CD4-positive, alpha-beta T cell treated with Interleukin-17A for 4 hours (primary cell): ENCODE data around the gene GSDME.
"Not testable (repeated sequence)": the region's sequence is repeated elsewhere in the genome, so short reads cannot be mapped to it uniquely, and the experiment has no call there.

Experiments
- DNase-seq: peaks from one replicate; pipeline ENCODE4 v3.0.0-alpha.2; 2020; ENCODE audit warnings: mixed read lengths

The GSDME gene

GRCh38 chr7:24757353-24758275 is at the start of gene GSDME:
GSDME (minus strand) TSS chr7:24757464; CDS start chr7:24749774, 7,690 bp downstream.
- peak; percentile 39 for DNase-seq

DNA sequence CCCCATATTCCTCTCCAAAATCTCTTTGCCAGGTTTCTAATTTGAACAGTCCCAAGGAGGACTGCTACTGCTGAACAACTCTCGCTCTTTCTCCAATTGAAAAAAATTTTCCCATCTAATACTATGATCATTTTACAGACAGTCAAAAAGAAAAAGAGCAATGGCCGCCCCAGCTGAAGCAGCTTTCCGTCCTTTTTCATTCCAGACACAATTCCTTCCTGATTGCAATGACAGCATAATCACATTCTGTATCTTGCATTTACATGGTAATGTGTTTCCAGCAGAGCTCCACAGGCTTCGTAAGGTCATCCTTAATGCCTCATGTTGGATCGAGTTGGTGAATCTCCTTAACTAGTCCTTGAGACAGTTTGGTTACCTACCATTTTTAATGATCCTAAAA is 45.0 kb upstream of the GSDME start:
- no peak for DNase-seq

GRCh38 chr7:24801883-24802282 is 44.6 kb upstream of the GSDME start:
- DNase-seq = no peak

GRCh38 chr7:24800667-24801066 is 43.4 kb upstream of the GSDME start:
- no peak for DNase-seq

DNA sequence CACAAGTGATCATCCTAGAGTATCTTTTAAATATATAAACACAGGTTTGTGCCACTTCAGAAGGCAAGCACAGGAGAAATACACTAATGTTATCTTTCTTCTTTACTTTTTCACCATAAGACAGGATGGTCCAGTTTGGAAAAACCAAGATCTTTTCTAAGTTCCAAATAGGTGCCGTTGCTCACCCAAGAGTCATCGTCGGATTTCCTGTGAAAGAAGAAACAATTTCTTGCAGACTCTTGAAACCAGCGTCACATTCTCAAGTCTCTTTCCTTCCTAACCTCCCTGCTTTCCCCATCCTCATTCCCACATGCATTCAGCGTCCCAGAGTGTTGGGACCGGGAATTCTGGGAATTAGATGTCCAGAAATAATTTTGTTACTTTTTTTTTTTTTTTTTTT is 42.8 kb upstream of the GSDME start:
- DNase-seq = no peak

- no peak for DNase-seq
Measured at GRCh38 chr7:24799506-24799905, 42.2 kb upstream of the GSDME start.

DNA sequence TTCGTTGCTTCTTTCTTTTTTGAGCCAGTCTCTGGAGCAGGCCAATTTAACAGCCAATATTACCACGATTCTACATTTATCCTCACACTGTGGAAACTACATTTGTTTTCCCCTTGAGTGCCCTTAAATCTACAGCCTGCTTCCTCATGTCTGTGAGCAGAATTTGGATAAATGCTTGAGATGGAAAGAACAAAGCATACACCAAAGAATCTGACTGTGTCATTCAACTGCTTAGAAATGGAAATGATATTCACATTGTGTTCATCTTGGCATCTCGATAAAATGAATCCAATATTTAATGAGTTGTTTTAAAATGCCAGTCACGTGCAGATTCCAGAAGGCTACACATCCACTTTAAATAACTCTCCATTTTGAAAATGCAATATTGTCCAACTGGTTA is 41.0 kb upstream of the GSDME start:
- no peak for DNase-seq

- no peak for DNase-seq
Measured at GRCh38 chr7:24797270-24797669, 40.0 kb upstream of the GSDME start.

DNA sequence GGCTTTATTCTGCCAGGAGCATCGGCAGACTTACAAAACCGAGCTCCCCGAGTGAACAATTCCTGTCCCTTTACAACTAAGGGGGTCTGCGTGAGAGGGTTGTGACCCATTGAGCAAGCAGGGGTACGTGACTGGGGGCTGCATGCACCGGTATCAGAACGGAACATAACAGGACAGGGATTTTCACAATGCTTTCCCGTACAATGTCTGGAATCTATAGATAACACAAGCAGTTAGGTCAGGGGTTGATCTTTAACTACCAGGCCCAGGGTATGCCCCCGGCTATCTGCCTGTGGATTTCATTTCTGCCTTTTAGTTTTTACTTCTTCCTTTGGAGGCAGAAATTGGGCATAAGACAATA is 38.1 kb upstream of the GSDME start:
- DNase-seq = no peak

GRCh38 chr7:24794751-24795406 is 37.6 kb upstream of the GSDME start:
- DNase-seq = not testable (repeated sequence)

DNA sequence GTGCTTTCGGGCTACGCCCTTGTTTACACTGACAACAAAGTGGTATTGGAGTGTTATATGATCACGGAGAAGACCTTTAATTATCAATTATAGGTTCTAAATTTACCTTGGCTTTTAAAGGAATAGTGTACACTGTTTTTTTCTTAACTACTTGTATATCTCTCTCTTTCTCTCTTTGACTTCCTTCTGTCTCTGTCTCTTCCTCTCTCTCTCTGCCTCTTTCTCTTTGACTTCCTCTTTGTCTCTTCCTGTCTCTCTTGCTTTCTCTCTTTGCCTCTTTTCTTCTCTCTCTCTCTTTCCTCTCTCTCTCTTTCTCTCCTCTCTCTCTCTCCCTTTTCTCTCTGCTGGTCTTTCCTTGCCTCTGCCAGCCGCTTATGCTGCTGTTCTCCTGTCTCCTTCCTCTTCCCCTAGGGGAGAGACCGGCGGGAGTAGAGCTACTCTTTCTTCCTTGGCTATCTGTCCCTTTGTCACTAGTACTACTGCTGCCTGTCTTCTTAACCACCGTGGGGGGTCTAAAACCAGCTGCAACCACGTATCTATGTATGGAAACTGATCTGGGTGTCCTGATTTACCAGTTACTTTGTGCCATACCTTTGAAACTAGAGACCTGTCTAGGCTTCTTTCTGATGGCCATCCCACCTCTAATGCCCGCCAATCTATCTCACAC is 36.9 kb upstream of the GSDME start:
- DNase-seq = no peak

DNA sequence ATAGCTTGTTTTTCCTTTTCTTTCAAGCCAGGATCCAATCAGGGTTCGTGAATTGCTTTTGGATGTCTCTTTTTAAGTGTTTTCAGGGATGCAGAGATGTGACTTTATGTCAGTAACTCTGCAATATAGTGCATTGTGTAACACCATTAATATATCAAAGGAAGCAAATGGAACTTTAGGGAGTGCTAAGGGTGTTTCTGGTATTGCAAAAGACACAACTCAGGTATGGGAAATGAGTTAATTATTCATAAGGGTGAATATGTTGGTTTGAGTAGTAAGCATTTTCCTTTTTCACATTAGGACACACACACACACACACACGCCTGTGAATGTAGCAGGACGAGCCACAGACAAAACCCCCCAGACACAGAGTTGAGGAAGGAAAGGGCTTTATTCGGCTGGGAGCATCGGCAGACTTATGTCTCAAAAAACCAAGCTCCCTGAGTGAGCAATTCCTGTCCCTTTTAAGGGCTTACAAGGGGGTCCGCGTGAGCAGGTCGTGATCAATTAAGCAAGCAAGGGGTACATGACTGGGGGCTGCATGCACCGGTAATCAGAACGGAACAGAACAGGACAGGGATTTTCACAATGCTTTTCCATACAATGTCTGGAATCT is 31.8 kb upstream of the GSDME start:
- no peak for DNase-seq

GRCh38 chr7:24788075-24788474 is 30.8 kb upstream of the GSDME start:
- no peak for DNase-seq

- no peak for DNase-seq
Measured at GRCh38 chr7:24786941-24787340, 29.7 kb upstream of the GSDME start.

GRCh38 chr7:24786306-24786705 is 29.0 kb upstream of the GSDME start:
- no peak for DNase-seq

- no peak for DNase-seq
Measured at GRCh38 chr7:24784277-24784676, 27.0 kb upstream of the GSDME start.

- DNase-seq = no peak
Measured at GRCh38 chr7:24783698-24784097, 26.4 kb upstream of the GSDME start.

GRCh38 chr7:24781106-24781505 is 23.8 kb upstream of the GSDME start:
- DNase-seq = no peak

DNA sequence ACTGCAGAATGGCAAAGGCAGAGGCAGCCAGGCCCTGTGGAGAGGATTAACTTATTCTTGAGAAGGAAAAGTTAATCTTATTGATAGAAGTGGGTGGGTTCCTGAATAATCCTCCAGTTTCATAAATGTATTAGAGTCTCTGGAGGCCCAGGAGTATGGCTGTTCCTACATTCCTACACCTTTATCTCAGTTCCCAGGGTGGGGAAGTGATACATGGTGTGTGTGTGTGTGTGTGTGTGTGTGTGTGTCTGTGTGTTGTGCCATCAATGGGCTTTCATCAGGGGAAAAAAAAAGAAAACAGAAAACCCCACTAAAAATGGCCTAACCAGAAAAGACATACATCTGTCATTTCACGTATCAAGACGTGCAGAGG is 22.0 kb upstream of the GSDME start:
- DNase-seq = no peak

GRCh38 chr7:24778543-24779282 is 21.4 kb upstream of the GSDME start:
- no peak for DNase-seq

- no peak for DNase-seq
Measured at GRCh38 chr7:24777806-24778205, 20.5 kb upstream of the GSDME start.

DNA sequence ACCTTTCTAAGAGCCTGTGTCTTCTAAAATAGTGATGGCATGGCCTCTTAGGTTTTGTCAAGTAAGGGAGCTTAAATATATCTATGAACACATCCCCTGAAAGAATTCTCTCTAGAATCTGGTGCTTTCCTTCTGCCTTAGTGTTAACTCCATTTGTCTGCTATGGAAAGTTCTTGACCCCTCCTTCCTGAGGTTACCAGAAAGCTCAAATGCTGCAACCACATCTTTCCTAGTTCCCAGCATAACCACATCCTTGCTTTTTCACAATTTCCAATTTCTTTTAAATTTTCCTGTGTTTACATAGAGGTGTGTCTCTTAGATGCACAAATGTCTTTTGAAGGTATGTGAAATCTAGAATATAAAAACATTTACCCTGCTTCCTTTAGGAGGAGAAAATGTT is 16.4 kb upstream of the GSDME start:
- no peak for DNase-seq

DNA sequence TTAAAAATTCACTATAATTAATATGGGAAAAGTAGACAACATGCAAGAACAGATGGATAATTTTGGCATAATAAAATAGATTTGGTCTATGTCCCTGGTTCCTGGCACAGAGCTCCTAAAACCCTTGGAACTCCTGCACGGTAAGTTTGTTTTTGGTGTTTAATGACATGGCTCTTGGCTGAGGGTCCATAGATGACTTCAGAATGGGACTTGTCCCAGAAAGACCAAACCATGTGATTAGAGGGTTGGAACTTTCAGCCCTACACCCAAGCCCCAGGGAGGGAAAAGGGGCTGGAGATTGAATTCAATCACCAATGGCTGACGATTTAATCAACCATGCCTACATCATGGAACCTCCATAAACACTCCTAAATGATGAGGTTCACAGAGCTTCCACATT is 12.6 kb upstream of the GSDME start:
- DNase-seq = no peak
